ENCODE measurements around the gene AGGF1. TPM values are rescaled to one million over a fixed set of nuclear protein-coding genes. Genes with fewer than 3 reads are reported as not detected.

The AGGF1 gene
- total RNA-seq, 1 donor from 2014 or later = 18.1 TPM

DNA sequence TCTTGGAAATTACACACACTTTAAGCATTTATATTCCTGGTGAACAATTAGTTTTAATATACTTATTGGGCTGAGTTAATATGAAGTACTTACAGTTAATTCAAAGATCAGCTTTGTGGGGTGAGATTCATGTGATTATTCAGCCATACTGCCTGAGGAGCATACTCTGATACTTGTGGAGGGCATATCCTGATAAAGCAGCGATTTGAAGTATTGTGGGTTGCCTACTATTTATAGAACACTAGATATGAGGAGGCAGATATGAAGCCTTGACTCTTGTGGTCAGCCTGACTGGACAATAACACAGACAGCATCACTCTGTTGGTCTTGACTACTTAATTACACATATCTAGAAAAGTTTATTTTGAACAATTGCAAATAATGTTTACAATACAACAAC, 27.0 kb upstream of the AGGF1 start:
- no peak for DNase-seq (ENCODE audit: low spot score)
- Mint-ChIP-seq H3K4me3 (ENCODE audit: unreplicated experiment) (no peak overlapping the region), H3K4me1 (ENCODE audit: unreplicated experiment) (no peaks in the 10 kb centered on the region), H3K27me3 (ENCODE audit: unreplicated experiment) (no peaks in the 10 kb centered on the region), H3K27ac (ENCODE audit: unreplicated experiment) (no peak overlapping the region), H3K9me3 (ENCODE audit: unreplicated experiment) (no peaks in the 10 kb centered on the region), H3K36me3 (ENCODE audit: low read depth, unreplicated experiment) (no peaks in the 10 kb centered on the region)
- TF ChIP-seq CTCF (IDR thresholded peaks at IDR 0.05; ENCODE audit: unreplicated experiment) = no peak

GRCh38 chr5:77006124-77006523, 24.1 kb upstream of the AGGF1 start:
- H3K27me3 Mint-ChIP-seq (ENCODE audit: unreplicated experiment) = no peaks in the 10 kb centered on the region
- no peaks in the 10 kb centered on the region for H3K4me1 Mint-ChIP-seq (ENCODE audit: unreplicated experiment)
- H3K4me3 Mint-ChIP-seq (ENCODE audit: unreplicated experiment) = no peak overlapping the region
- no peak for TF ChIP-seq CTCF (IDR thresholded peaks at IDR 0.05; ENCODE audit: unreplicated experiment)
- no peak overlapping the region for H3K27ac Mint-ChIP-seq (ENCODE audit: unreplicated experiment)
- no peaks in the 10 kb centered on the region for H3K36me3 Mint-ChIP-seq (ENCODE audit: low read depth, unreplicated experiment)
- H3K9me3 Mint-ChIP-seq (ENCODE audit: unreplicated experiment) = no peaks in the 10 kb centered on the region
- no peak for DNase-seq (ENCODE audit: low spot score)

DNA sequence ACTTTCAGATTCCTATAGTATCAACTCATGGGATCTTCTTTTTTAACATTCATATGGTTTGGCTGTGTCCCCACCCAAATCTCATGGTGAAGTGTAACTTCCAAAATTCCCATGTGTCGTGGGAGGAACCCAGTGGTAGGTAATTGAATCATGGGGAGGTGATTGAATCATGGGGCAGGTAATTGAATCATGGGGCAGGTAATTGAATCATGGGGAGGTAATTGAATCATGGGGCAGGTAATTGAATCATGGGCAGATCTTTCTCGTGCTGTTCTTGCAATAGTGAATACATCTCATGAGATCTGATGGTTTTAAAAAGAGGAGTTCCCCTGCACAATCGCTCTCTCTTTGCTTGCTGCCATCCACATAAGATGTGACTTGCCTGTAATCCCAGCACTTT, 21.8 kb upstream of the AGGF1 start:
- Mint-ChIP-seq H3K4me1 (ENCODE audit: unreplicated experiment) (peaks cover 3% of the 10 kb centered on the region), H3K4me3 (ENCODE audit: unreplicated experiment) (no peak overlapping the region), H3K27me3 (ENCODE audit: unreplicated experiment) (no peaks in the 10 kb centered on the region), H3K9me3 (ENCODE audit: unreplicated experiment) (no peaks in the 10 kb centered on the region), H3K36me3 (ENCODE audit: low read depth, unreplicated experiment) (no peaks in the 10 kb centered on the region), H3K27ac (ENCODE audit: unreplicated experiment) (no peak overlapping the region)
- DNase-seq (ENCODE audit: low spot score) = no peak
- TF ChIP-seq CTCF (IDR thresholded peaks at IDR 0.05; ENCODE audit: unreplicated experiment) = no peak

DNA sequence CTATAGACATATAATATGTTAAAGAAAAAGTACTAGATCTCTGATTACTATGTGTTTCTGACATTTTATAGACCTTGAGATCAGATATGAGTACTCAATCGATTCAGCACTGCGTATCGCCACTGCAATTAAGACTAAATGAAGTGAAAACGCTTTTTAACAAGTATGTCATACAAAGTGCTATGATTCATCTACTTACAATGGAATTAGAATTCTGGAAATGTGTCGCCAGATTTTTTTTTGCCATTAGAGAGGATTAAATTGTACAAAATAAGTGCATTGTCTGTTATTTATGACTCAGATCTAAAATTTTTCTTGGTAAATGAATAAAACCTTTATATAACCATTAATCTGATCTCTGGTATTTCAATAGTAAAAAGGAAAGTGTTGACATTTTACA, 20.0 kb upstream of the AGGF1 start:
- no peak for TF ChIP-seq CTCF (IDR thresholded peaks at IDR 0.05; ENCODE audit: unreplicated experiment)
- H3K9me3 Mint-ChIP-seq (ENCODE audit: unreplicated experiment) = no peaks in the 10 kb centered on the region
- H3K27me3 Mint-ChIP-seq (ENCODE audit: unreplicated experiment) = no peaks in the 10 kb centered on the region
- no peak for DNase-seq (ENCODE audit: low spot score)
- H3K4me1 Mint-ChIP-seq (ENCODE audit: unreplicated experiment) = peaks cover 3% of the 10 kb centered on the region
- no peak overlapping the region for H3K4me3 Mint-ChIP-seq (ENCODE audit: unreplicated experiment)
- H3K27ac Mint-ChIP-seq (ENCODE audit: unreplicated experiment) = no peak overlapping the region
- no peaks in the 10 kb centered on the region for H3K36me3 Mint-ChIP-seq (ENCODE audit: low read depth, unreplicated experiment)

GRCh38 chr5:77011498-77011897, 18.7 kb upstream of the AGGF1 start:
- no peak for DNase-seq (ENCODE audit: low spot score)
- H3K27me3 Mint-ChIP-seq (ENCODE audit: unreplicated experiment) = no peaks in the 10 kb centered on the region
- no peak overlapping the region for H3K4me3 Mint-ChIP-seq (ENCODE audit: unreplicated experiment)
- no peak overlapping the region for H3K27ac Mint-ChIP-seq (ENCODE audit: unreplicated experiment)
- peaks cover 3% of the 10 kb centered on the region for H3K4me1 Mint-ChIP-seq (ENCODE audit: unreplicated experiment)
- H3K36me3 Mint-ChIP-seq (ENCODE audit: low read depth, unreplicated experiment) = no peaks in the 10 kb centered on the region
- no peaks in the 10 kb centered on the region for H3K9me3 Mint-ChIP-seq (ENCODE audit: unreplicated experiment)
- TF ChIP-seq CTCF (IDR thresholded peaks at IDR 0.05; ENCODE audit: unreplicated experiment) = no peak

Data from endothelial cell (in vitro differentiated cells).